Stimulated activated CD8-positive, alpha-beta memory T cell treated with anti-CD3 and anti-CD28 coated beads, Interleukin-15, amount 100 ng/mL, for 4 hours (primary cell): ENCODE data around the gene OSBPL6.

Source experiments
- DNase-seq, 2 donors: peaks; one replicate each; pipeline ENCODE4 v3.0.0-alpha.2; 2020; ENCODE audit warnings: low read depth in 2 of 2

Gene OSBPL6

DNA sequence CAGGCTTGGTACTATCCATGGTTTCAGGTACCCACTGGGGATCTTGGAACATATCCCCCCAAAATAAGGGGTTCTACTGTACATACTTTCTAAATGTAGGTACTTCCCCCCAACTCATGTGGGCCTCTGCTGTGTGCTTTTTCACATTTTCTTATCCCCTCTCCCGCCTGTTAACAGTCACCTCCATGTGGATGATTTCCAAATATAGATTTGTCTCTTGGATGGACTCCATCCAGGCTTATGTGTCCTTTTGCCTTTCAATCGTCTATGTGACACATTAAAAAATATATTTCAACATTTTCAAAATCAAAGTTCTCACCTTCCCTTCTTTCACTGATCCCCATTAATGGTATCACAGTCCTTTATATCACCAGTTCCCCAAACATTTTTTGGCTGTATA lies 44.4 kb downstream of the OSBPL6 start:
- DNase-seq: no peak

DNA sequence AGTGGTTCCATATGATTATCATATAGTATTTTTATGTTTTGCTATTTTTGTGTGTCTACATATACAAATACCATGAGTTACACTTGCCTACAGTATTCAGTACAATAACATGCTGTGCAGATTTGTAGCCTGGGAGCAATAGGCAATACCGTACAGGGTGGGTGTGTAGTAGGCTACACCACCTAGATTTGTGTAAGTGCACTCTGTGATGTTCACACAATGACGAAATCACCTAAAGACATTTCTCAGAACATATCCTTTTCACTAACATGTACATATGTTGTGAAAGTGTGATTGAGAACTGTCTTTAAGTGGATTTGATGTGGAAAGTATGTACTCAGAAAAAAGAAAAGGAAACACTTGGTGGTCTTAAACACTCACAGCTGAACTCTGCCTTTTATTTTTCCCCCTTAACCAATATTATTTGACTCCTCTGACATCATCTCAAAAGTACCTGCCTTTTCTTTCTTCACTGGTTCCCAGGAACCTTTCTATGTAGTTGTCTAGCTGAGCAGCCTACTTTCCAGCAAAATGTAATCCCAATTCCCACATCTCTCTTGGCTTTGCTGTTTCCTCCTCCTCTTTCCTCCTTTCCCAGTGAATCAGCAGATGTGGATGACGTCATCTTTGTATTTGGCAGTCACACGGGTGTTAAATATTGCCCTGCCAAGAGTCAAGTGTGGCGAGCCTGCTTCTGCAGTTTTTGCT lies 47.7 kb downstream of the OSBPL6 start:
- no peak for DNase-seq

DNA sequence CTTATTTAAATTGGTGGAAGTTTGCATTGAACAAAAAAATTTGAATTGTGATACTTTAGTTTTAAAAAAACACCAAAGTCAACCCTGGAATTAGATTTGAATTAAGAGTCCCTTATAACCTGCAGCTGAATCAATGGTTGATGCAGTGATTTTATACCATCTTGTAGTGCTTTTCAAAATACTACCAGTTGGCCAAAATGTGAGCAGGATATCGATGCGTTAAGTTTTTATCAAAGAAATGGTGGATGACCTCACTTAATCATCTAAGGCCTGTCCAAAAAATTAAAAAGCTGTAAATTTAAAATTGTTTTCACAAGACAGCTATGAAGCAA lies 48.2 kb downstream of the OSBPL6 start:
- DNase-seq: no peak

DNA sequence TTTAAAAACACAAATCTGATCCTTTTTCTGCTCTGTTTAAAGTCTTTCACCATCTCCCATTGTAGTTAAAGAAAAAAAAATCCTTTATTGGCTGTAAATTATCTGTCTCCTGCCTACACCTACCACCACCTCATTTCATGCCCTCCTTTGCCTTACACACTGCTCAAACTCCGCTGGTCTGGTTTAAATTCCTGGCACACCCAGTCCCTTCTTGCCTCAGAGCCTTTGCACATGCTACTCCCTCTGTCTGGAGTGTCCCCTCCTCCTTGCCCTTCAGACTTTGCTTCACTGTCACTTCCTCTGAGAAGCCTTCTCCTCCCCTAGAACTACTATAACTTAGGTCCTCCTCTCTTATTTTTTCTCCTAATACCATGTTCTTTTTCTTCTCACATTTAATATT lies 49.6 kb downstream of the OSBPL6 start:
- DNase-seq: no peak

- DNase-seq: no peak
Measured at GRCh38 chr2:178244777-178245176, 50.5 kb downstream of the OSBPL6 start.

- DNase-seq: no peak
Measured at GRCh38 chr2:178246696-178247095, 52.4 kb downstream of the OSBPL6 start.

DNA sequence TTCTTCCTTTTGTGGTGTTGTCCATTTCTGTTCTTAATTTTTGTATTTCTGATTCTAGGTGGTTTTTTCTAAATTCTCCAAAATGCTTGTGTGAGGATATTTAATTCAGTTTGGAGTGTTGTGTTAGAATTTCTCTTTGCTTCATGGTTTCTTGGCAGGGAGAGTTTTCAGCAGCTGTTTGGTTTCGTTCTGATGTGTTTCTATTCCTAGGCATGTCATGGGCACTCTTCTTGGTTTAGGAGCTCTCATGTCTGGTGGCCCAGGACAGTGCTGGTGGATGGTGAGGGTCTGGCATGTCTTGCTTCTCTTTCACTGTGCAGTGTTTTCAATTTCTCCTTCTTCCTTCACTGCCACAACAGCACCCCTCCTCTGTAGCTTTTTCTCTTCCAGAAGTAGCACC lies 52.9 kb downstream of the OSBPL6 start:
- no peak for DNase-seq

- DNase-seq: no peak
Measured at GRCh38 chr2:178250429-178250828, 56.1 kb downstream of the OSBPL6 start.

GRCh38 chr2:178251151-178251955 lies 57.0 kb downstream of the OSBPL6 start:
- no peak for DNase-seq

DNA sequence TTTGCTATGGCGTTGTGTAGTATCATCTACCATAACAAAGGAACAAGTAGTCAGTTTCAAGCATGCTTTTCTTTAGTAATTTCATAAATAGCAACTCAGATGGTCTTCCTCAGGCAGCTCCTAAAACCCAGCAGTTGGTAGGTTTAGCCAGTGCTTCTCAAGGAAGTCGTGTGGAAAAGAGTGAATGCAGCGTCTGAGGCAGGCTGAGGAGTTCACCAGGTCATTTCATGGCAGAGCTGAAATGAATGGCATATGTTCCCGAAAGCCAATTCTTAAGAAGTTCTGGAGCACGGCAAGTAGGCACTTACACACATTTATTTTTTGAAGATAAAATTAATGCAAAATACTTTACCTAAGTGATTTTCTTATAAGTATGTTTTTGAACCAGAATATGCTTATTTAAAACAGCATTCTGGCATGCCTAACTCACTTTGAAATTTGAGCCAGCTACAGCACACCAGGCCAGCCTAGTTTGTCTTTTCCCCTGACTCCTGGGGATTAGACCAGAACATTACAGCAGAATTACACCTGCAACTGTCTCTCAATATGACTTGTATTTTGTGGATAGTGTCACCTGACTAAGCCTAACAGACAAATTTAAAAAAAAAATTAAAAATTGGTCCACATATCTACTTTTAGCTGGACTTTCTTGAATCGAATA lies 62.2 kb downstream of the OSBPL6 start:
- no peak for DNase-seq

- no peak for DNase-seq
Measured at GRCh38 chr2:178257127-178257526, 62.8 kb downstream of the OSBPL6 start.

DNA sequence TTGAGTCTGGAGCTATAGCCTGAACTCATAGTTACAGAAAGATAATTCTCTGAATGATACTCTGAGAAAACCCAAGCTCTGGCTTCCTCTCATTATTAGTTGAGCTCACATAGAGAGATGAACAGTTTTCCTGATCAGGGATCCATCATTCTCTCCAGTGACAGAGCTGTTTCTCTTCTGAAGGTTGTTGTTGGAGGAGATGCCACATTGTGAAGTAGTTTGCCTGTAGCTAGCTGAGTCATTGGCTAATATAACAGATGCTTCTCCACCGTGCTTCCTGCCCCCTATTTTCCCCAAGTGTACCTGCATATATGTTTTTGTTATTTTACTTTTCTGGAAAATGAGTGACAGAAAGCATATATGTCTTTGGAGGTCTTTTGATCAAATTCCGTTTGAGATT lies 64.6 kb downstream of the OSBPL6 start:
- no peak for DNase-seq

DNA sequence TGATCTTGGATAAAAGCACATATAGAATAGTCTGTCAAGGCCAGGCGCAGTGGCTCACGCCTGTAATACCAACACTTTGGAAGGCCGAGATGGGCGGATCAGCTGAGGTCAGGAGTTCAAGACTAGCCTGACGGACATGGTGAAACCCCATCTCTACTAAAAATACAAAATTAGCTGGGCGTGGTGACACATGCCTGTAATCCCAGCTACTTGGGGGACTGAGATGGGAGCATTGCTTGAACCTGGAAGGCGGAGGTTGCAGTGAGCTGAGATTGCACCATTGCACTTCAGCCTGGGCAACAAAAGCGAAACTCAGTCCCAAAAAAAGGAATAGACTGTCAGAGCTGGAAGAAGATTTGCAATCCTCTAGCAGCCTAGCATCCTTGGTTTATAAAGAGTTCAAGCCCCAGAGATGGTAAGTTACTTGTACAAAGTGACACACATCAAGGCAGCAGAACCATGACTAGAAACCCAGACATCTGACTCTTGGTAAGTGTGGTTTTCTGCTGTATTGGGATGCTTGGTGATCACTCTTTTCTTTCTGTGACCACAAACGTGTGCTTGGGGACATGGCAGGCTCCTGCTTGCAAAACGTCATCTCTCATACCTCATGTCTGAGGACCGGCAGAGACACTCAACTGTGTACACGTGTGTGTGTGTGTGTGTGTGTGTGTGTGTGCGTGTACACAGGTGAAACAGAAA lies 69.0 kb downstream of the OSBPL6 start:
- no peak for DNase-seq

GRCh38 chr2:178264211-178264610 lies 69.9 kb downstream of the OSBPL6 start:
- no peak for DNase-seq

DNA sequence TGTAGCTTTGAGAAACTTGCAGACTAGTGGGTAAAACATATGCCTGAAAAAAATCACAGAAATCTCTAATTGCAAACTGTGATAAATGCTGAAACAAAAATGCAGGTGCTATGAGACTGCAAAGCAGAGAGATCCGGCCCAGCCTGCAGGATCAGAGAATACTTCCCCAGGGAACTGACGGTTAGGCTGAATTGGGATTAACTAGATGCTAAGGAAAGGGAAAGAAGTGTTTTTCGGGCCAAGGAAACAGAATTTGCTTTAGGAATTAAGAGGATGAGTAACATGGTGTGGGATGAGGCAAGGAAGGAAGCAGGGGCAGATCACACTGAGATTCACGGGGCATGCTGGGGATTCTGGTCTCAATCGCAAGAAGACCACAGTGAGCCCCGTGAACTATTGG lies 71.5 kb downstream of the OSBPL6 start:
- no peak for DNase-seq

DNA sequence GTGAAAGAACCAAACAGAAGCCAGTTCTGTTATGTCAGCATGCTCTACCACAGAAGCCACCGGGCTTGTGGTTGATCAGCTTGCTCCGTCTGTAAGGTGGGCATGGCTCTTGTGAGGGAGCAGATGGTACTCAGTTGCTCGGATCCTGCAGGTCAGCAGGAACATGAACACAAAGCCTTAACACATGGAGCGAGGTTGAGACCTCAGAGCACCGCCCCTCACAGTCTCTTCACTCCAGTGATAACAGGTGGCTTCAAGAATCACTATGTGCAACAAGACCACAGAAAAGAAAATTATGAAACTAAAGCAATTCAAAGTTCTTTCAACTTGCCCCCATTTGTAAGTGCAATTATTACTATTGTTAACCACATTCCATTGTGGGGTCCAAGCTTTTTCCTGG lies 72.1 kb downstream of the OSBPL6 start:
- DNase-seq: no peak

DNA sequence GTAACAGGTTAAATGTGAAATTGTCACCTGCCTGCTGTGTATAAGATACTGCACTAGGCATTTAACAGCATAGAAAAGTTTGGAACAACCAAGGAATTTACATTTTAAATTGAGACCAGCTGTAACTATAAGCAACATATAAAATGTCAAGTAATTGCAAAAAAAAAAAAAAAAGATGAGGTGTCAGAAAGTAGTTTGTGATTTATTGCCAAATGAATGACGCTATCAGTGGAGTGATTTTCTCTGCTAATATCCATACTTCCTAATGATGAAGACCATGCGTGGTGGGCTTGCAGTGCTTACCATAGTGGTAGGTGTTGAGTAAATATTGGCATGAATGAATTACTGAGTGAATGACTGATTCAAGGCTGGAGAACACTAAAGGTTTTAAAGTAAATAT lies 73.3 kb downstream of the OSBPL6 start:
- DNase-seq: no peak

- DNase-seq: no peak
Measured at GRCh38 chr2:178268435-178268834, 74.1 kb downstream of the OSBPL6 start.

DNA sequence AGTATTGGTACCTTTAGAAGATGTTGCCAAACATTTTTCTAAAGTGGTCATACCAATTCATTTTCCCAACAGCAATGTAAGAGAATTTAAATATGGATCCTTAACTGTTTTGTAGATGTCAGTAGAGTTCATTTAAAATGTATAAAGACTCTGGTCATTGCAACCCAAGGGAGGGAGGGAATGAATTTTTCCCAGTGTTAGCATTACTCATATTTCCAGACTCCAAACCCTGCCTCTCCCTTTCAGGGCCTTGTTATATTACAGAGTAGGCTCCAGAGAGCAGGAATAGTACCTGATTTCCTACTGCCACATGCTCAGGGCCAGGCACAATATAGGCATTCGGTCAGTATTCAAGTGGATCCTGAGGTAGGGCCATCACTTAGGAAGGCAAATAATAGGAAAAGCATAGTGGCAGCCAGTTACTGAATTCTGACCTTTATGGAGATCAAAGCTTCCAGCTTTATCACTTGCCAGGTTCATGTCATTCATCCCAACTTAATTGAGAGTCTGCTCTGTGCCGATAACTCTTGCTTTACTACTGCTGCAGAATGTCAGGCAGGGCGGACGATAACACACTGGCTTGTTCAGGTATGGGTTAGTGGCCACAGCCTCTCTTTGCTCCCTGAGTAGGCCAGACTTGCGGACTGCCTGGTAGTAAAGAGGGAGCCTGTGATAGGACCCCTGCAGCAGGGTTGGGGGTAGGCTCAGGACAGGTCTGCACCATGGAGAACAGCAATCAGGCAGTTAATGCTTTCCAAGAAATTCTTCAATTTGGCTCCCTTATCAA lies 75.3 kb downstream of the OSBPL6 start:
- no peak for DNase-seq

DNA sequence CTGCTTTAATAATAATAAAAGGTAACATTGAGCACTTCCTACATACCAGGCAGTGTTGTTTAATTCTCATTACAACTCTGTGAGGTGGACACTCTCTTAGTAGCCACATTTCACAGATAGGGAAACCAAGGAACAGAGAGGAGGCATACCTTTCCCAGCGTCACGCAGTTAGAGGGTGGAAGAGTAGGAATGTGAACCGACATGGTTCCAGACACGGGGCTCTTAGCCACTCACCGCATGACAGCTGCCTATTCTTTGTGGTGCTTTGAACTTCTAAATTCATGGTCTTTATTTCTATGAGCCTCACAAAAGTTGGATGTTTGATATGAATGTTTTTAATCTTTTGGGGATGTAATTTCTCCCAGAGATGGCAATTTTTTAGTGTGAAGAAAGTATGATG lies 76.0 kb downstream of the OSBPL6 start:
- no peak for DNase-seq

DNA sequence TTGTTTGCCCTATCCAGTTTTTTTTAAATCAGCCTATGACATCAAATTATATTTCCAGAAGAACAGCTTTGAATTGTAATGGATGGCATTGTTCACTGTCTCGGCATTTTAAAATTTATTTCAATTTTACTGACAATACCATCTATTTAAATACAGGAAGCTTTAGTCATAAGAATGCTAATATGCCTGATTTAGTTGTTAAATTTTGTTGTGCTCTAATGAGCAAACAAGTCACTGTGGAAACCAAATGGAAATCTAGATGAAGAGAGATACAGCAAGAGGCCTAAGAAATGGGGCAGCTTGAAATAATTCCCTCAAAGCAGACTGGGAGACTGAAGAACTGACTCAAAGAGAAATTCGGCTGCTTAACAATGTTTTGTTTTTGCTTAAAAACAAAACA lies 76.8 kb downstream of the OSBPL6 start:
- DNase-seq: no peak
